ENCODE data around the gene SSBP2. TPM values are rescaled to one million over a fixed set of nuclear protein-coding genes. Genes with fewer than 3 reads are reported as not detected.

SSBP2 gene
- total RNA-seq, 1 donor from 2014 or later: 146 TPM

GRCh38 chr5:81424728-81425127, 326.2 kb downstream of the SSBP2 start:
- no peaks in the 10 kb centered on the region for H3K36me3 Mint-ChIP-seq (ENCODE audit: unreplicated experiment)
- peaks cover 63% of the 10 kb centered on the region for H3K4me1 Mint-ChIP-seq (ENCODE audit: low read depth, unreplicated experiment)
- H3K27ac Mint-ChIP-seq (ENCODE audit: unreplicated experiment): no peak overlapping the region
- no peak for TF ChIP-seq CTCF (IDR thresholded peaks at IDR 0.05; ENCODE audit: partially characterized antibody, unreplicated experiment)
- peaks cover 10% of the 10 kb centered on the region for H3K27me3 Mint-ChIP-seq (ENCODE audit: unreplicated experiment)
- peaks cover 6% of the 10 kb centered on the region for H3K9me3 Mint-ChIP-seq (ENCODE audit: unreplicated experiment)
- H3K4me3 Mint-ChIP-seq (ENCODE audit: unreplicated experiment): no peak overlapping the region
- no peak for DNase-seq

GRCh38 chr5:81422671-81423070, 328.2 kb downstream of the SSBP2 start:
- Mint-ChIP-seq H3K27me3 (ENCODE audit: unreplicated experiment) (peaks cover 10% of the 10 kb centered on the region), H3K9me3 (ENCODE audit: unreplicated experiment) (peaks cover 6% of the 10 kb centered on the region), H3K4me3 (ENCODE audit: unreplicated experiment) (peak overlapping the region; percentile 68), H3K36me3 (ENCODE audit: unreplicated experiment) (no peaks in the 10 kb centered on the region), H3K4me1 (ENCODE audit: low read depth, unreplicated experiment) (peaks cover 50% of the 10 kb centered on the region), H3K27ac (ENCODE audit: unreplicated experiment) (peak overlapping the region; percentile 96)
- TF ChIP-seq CTCF (IDR thresholded peaks at IDR 0.05; ENCODE audit: partially characterized antibody, unreplicated experiment): no peak
- no peak for DNase-seq

- Mint-ChIP-seq H3K4me3 (ENCODE audit: unreplicated experiment) (no peak overlapping the region), H3K9me3 (ENCODE audit: unreplicated experiment) (peaks cover 6% of the 10 kb centered on the region), H3K27me3 (ENCODE audit: unreplicated experiment) (peaks cover 10% of the 10 kb centered on the region), H3K4me1 (ENCODE audit: low read depth, unreplicated experiment) (peaks cover 31% of the 10 kb centered on the region), H3K27ac (ENCODE audit: unreplicated experiment) (peak overlapping the region; percentile 5), H3K36me3 (ENCODE audit: unreplicated experiment) (no peaks in the 10 kb centered on the region)
- no peak for DNase-seq
- no peak for TF ChIP-seq CTCF (IDR thresholded peaks at IDR 0.05; ENCODE audit: partially characterized antibody, unreplicated experiment)
Observed at GRCh38 chr5:81420039-81420667, 330.7 kb downstream of the SSBP2 start.

- Mint-ChIP-seq H3K27ac (ENCODE audit: unreplicated experiment) (no peak overlapping the region), H3K27me3 (ENCODE audit: unreplicated experiment) (peaks cover 8% of the 10 kb centered on the region), H3K4me3 (ENCODE audit: unreplicated experiment) (no peak overlapping the region), H3K4me1 (ENCODE audit: low read depth, unreplicated experiment) (peaks cover 27% of the 10 kb centered on the region), H3K36me3 (ENCODE audit: unreplicated experiment) (no peaks in the 10 kb centered on the region), H3K9me3 (ENCODE audit: unreplicated experiment) (peaks cover 6% of the 10 kb centered on the region)
- no peak for TF ChIP-seq CTCF (IDR thresholded peaks at IDR 0.05; ENCODE audit: partially characterized antibody, unreplicated experiment)
- no peak for DNase-seq
Observed at GRCh38 chr5:81418606-81419005, 332.3 kb downstream of the SSBP2 start.

- H3K27ac Mint-ChIP-seq (ENCODE audit: unreplicated experiment): no peak overlapping the region
- H3K36me3 Mint-ChIP-seq (ENCODE audit: unreplicated experiment): no peaks in the 10 kb centered on the region
- peaks cover 16% of the 10 kb centered on the region for H3K4me1 Mint-ChIP-seq (ENCODE audit: low read depth, unreplicated experiment)
- H3K9me3 Mint-ChIP-seq (ENCODE audit: unreplicated experiment): peaks cover 1% of the 10 kb centered on the region
- no peak for DNase-seq
- H3K27me3 Mint-ChIP-seq (ENCODE audit: unreplicated experiment): peaks cover 5% of the 10 kb centered on the region
- no peak for TF ChIP-seq CTCF (IDR thresholded peaks at IDR 0.05; ENCODE audit: partially characterized antibody, unreplicated experiment)
- no peak overlapping the region for H3K4me3 Mint-ChIP-seq (ENCODE audit: unreplicated experiment)
Observed at GRCh38 chr5:81417052-81417451, 333.8 kb downstream of the SSBP2 start.
